Measurements from ENCODE around the gene MICAL2.

MICAL2 gene

DNA sequence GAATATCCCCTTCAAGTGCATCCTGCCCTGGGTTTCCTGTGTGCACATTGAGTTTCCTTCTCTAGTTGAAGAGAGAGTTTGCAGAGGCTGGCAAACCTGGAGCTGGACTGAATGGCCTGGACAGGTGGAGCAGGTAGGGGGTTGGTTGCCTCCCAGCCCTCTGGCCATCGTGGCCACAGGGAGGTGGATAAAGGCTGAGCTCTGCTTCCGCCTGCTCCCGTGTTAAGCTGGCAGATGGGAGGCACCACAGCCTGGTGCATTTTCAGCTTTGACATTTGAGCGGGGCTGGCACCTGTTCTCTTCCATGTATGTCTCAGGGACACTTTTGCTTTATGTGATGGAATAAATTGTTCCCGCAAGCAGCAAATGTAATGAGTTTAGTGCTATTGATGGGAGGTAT, 11.1 kb downstream of the MICAL2 start:
- Histone ChIP-seq H3K4me2 (ENCODE audit: low read length) (no peak overlapping the region), H3K27ac (no peak overlapping the region), H3K4me3 (ENCODE audit: low read depth, low read length) (no peak overlapping the region), H3K9ac (no peak overlapping the region), H2AFZ (no peak overlapping the region), H3K79me2 (no peaks in the 10 kb centered on the region), H3K36me3 (ENCODE audit: control insufficient read depth, insufficient read depth, low read length) (no peaks in the 10 kb centered on the region), H3K4me1 (no peaks in the 10 kb centered on the region), H3K27me3 (ENCODE audit: control insufficient read depth, insufficient read depth, low read length) (no peaks in the 10 kb centered on the region), H3K9me3 (ENCODE audit: control insufficient read depth, low read length) (no peaks in the 10 kb centered on the region)
- TF ChIP-seq, protein P1, sequence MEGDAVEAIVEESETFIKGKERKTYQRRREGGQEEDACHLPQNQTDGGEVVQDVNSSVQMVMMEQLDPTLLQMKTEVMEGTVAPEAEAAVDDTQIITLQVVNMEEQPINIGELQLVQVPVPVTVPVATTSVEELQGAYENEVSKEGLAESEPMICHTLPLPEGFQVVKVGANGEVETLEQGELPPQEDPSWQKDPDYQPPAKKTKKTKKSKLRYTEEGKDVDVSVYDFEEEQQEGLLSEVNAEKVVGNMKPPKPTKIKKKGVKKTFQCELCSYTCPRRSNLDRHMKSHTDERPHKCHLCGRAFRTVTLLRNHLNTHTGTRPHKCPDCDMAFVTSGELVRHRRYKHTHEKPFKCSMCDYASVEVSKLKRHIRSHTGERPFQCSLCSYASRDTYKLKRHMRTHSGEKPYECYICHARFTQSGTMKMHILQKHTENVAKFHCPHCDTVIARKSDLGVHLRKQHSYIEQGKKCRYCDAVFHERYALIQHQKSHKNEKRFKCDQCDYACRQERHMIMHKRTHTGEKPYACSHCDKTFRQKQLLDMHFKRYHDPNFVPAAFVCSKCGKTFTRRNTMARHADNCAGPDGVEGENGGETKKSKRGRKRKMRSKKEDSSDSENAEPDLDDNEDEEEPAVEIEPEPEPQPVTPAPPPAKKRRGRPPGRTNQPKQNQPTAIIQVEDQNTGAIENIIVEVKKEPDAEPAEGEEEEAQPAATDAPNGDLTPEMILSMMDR (IDR thresholded peaks at IDR 0.05): no peak

DNA sequence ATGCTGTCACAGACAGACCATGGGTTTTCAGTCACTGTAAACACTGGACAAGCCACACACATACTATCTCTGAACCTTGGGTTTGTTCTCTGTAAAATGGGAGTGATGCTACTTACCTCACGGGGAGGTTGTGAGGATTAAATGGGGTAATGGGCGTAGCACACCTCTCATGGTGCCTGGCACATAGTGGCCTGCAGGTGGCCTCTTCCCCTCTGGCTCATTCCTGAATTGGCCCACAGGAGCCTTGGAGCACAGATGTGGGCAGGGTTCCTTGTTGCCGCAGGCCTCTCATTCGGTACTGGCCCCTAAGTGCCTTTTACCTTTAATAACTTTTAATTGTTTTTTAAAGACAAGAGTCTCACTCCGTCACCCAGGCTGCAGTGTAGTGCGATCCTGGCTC, 11.7 kb downstream of the MICAL2 start:
- Histone ChIP-seq H3K36me3 (ENCODE audit: control insufficient read depth, insufficient read depth, low read length) (no peaks in the 10 kb centered on the region), H3K27ac (no peak overlapping the region), H3K79me2 (no peaks in the 10 kb centered on the region), H3K4me1 (no peaks in the 10 kb centered on the region), H3K4me2 (ENCODE audit: low read length) (no peak overlapping the region), H3K9ac (no peak overlapping the region), H3K27me3 (ENCODE audit: control insufficient read depth, insufficient read depth, low read length) (no peaks in the 10 kb centered on the region), H2AFZ (no peak overlapping the region), H3K4me3 (ENCODE audit: low read depth, low read length) (no peak overlapping the region), H3K9me3 (ENCODE audit: control insufficient read depth, low read length) (no peaks in the 10 kb centered on the region)
- TF ChIP-seq, protein P1 (IDR thresholded peaks at IDR 0.05): no peak

DNA sequence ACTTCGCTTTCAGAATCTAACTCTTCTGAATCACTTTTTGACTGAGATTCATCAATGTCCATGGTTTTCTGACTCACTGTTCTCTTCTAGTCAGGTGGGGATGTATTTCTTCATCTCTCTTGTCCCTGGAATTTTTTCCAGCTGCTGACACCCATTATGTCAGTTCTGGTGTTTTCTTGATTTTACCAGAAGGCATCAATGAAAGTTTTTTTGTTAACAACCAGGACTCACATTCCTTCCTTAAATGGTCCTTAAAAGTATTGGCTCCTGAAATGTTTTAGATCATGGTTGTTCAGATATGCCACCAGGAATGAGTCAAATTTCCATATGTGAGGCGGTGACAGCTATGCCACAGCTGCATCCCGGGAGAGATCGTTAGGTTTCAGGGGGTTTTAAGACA, 12.9 kb downstream of the MICAL2 start:
- Histone ChIP-seq H3K9ac (no peak overlapping the region), H3K27ac (no peak overlapping the region), H3K79me2 (no peaks in the 10 kb centered on the region), H3K4me3 (ENCODE audit: low read depth, low read length) (no peak overlapping the region), H3K9me3 (ENCODE audit: control insufficient read depth, low read length) (no peaks in the 10 kb centered on the region), H2AFZ (no peak overlapping the region), H3K4me2 (ENCODE audit: low read length) (no peak overlapping the region), H3K27me3 (ENCODE audit: control insufficient read depth, insufficient read depth, low read length) (no peaks in the 10 kb centered on the region), H3K4me1 (no peaks in the 10 kb centered on the region), H3K36me3 (ENCODE audit: control insufficient read depth, insufficient read depth, low read length) (no peaks in the 10 kb centered on the region)
- TF ChIP-seq, protein P1 (IDR thresholded peaks at IDR 0.05): no peak

DNA sequence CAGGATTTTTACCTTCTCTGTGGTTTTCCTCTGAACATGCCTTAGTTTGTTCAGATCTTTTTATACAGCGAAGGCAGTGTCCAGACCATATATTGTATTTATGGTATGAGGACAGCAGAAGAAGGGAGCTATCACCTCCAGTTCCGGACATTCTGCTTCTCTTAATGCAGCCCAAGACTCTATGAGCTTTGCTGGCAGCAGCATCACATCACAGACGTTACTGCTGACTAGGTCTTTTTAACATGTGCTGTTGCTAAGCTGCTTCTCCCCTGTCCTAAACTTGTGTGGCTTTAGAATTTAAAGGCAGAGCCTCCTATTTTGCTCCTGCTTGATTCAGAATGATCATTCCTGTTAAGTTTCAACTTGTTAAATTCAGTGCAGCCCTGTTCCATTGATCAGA, 13.4 kb downstream of the MICAL2 start:
- H3K27ac ChIP-seq: no peak overlapping the region

DNA sequence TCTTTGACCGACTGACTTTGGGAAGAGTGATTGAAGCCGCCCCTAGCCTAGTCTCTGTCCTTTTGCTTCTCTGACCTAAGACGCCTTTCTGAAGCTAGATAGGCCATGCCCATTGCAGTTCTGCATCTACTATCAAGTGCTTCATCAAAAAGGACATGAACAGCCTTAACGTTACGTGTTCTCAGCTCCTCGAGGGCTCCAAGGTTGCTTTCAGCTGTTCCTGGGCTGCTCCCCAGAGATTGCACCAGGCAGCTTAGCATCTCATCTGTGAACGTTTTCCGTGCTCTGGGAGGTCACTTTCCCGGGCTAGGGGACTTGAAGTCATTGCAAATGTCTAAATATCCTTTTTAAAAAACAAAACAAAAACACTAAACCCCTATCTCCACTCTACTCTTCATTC, 13.9 kb downstream of the MICAL2 start:
- Histone ChIP-seq H3K4me2 (ENCODE audit: low read length) (no peak overlapping the region), H3K4me1 (no peaks in the 10 kb centered on the region), H3K36me3 (ENCODE audit: control insufficient read depth, insufficient read depth, low read length) (no peaks in the 10 kb centered on the region), H3K9me3 (ENCODE audit: control insufficient read depth, low read length) (no peaks in the 10 kb centered on the region), H3K27me3 (ENCODE audit: control insufficient read depth, insufficient read depth, low read length) (no peaks in the 10 kb centered on the region), H3K27ac (no peak overlapping the region), H3K9ac (no peak overlapping the region), H3K4me3 (ENCODE audit: low read depth, low read length) (no peak overlapping the region), H2AFZ (no peak overlapping the region), H3K79me2 (no peaks in the 10 kb centered on the region)
- TF ChIP-seq, protein P1 (IDR thresholded peaks at IDR 0.05): no peak

More for the DNA sequence above, 13.4 kb downstream of the MICAL2 start:
- no peak overlapping the region for H3K4me3 ChIP-seq (ENCODE audit: low read depth, low read length)
- H3K4me1 ChIP-seq: no peaks in the 10 kb centered on the region
- no peaks in the 10 kb centered on the region for H3K36me3 ChIP-seq (ENCODE audit: control insufficient read depth, insufficient read depth, low read length)
- H3K4me2 ChIP-seq (ENCODE audit: low read length): no peak overlapping the region
- TF ChIP-seq, protein P1 (IDR thresholded peaks at IDR 0.05): no peak
- no peak overlapping the region for H3K9ac ChIP-seq
- H3K27me3 ChIP-seq (ENCODE audit: control insufficient read depth, insufficient read depth, low read length): no peaks in the 10 kb centered on the region
- H3K79me2 ChIP-seq: no peaks in the 10 kb centered on the region
- H2AFZ ChIP-seq: no peak overlapping the region
- H3K9me3 ChIP-seq (ENCODE audit: control insufficient read depth, low read length): no peaks in the 10 kb centered on the region

All from parathyroid adenoma (tissue), 2 donors.